ENCODE results near the gene CLEC16A.
"Not testable (repeated sequence)": the region's sequence is repeated elsewhere in the genome, so short reads cannot be mapped to it uniquely, and the experiment has no call there.

The CLEC16A gene

GRCh38 chr16:10966559-10966958, 22.2 kb downstream of the CLEC16A start:
- not testable (repeated sequence) for FAIRE-seq

- FAIRE-seq: no peak
These were observed 23.6 kb downstream of the CLEC16A start for GRCh38 chr16:10967986-10968385.

- no peak for FAIRE-seq
These were observed 24.1 kb downstream of the CLEC16A start for GRCh38 chr16:10968498-10968897.

- FAIRE-seq: no peak
These were observed 25.3 kb downstream of the CLEC16A start for GRCh38 chr16:10969615-10970014.

GRCh38 chr16:10970065-10970464, 25.7 kb downstream of the CLEC16A start:
- no peak for FAIRE-seq

GRCh38 chr16:10971560-10971961, 27.2 kb downstream of the CLEC16A start:
- FAIRE-seq: peak; percentile 74

- no peak for FAIRE-seq
These were observed 27.9 kb downstream of the CLEC16A start for GRCh38 chr16:10972108-10972818.

- FAIRE-seq: no peak
These were observed 28.6 kb downstream of the CLEC16A start for GRCh38 chr16:10972819-10973464.

GRCh38 chr16:10976634-10977033, 32.3 kb downstream of the CLEC16A start:
- FAIRE-seq: no peak

GRCh38 chr16:10978124-10978523, 33.8 kb downstream of the CLEC16A start:
- FAIRE-seq: no peak

GRCh38 chr16:10978871-10979446, 34.6 kb downstream of the CLEC16A start:
- no peak for FAIRE-seq

- no peak for FAIRE-seq
These were observed 35.6 kb downstream of the CLEC16A start for GRCh38 chr16:10979717-10980601.

- FAIRE-seq: no peak
These were observed 36.4 kb downstream of the CLEC16A start for GRCh38 chr16:10980813-10981212.

- FAIRE-seq: no peak
These were observed 37.4 kb downstream of the CLEC16A start for GRCh38 chr16:10981697-10982216.

GRCh38 chr16:10982465-10983150, 38.2 kb downstream of the CLEC16A start:
- FAIRE-seq: no peak

GRCh38 chr16:10983159-10983558, 38.8 kb downstream of the CLEC16A start:
- no peak for FAIRE-seq

- FAIRE-seq: no peak
These were observed 40.1 kb downstream of the CLEC16A start for GRCh38 chr16:10984509-10984908.

GRCh38 chr16:10987361-10988163, 43.2 kb downstream of the CLEC16A start:
- FAIRE-seq: no peak

GRCh38 chr16:10988164-10988803, 43.9 kb downstream of the CLEC16A start:
- no peak for FAIRE-seq

- no peak for FAIRE-seq
These were observed 44.5 kb downstream of the CLEC16A start for GRCh38 chr16:10988879-10989278.

GRCh38 chr16:10989559-10989958, 45.2 kb downstream of the CLEC16A start:
- FAIRE-seq: no peak

All from G401.6 (cell line).